Endothelial cell of umbilical vein (primary cell): Measurements from ENCODE around the gene SH3RF3. TPM values are rescaled to one million over a fixed set of nuclear protein-coding genes. Genes with fewer than 3 reads are reported as not detected.

Experiments used
- BruUV-seq: library from RNA; stranded (reverse); fragments of 400-500 nt; replicated peaks from 2 replicates; lab custom pipeline; 2021; lab: Mats Ljungman, UMichigan
- CTCF ChIA-PET: fragments of 300-600, 350-600 bp; sonication (Branson Sonifier 250); formaldehyde crosslinking; loops from one replicate; lab custom pipeline; 2021; ENCODE audit warnings: antibody characterized with exemption, inconsistent platforms; lab: Charles Lee
- POLR2A ChIA-PET: fragments of 300-600, 350-600 bp; sonication (Branson Sonifier 250); formaldehyde crosslinking; loops from one replicate; lab custom pipeline; 2021; ENCODE audit warnings: antibody characterized with exemption, inconsistent platforms; lab: Charles Lee
- DNase-seq: peaks from one replicate; pipeline ENCODE4 v3.0.0-alpha.2; 2011; ENCODE audit warnings: low read depth, low spot score
- FAIRE-seq: peaks from 2 replicates; lab custom pipeline; 2011; peaks lifted over from hg19 to GRCh38; lab: Jason Lieb, UNC
- H2AFZ ChIP-seq: 2 replicates; pipeline ENCODE4 v1.6.0; 2012; ENCODE audit warnings: low read depth, low read length, control low read depth, inconsistent platforms
- H3K27ac ChIP-seq: 2 replicates; pipeline ENCODE4 v1.5.1; 2011; ENCODE audit warnings: low read depth, mild to moderate bottlenecking, control low read depth, low read length, moderate library complexity; ENCODE audit not compliant: insufficient read depth
- H3K27me3 ChIP-seq, 2 experiments: 2 replicates each; pipeline versions ENCODE4 v1.6.0 to v1.6.1; 2011; ENCODE audit warnings: low read length in 2 of 2, mixed read lengths in 1 of 2; ENCODE audit not compliant: control insufficient read depth in 2 of 2, insufficient read depth in 2 of 2
- H3K36me3 ChIP-seq, 2 experiments: 2 replicates in 1 of 2; 3 replicates in 1 of 2; pipeline ENCODE4 v1.5.1; 2011; ENCODE audit warnings: low read length in 2 of 2, mild to moderate bottlenecking in 1 of 2, moderate library complexity in 1 of 2; ENCODE audit not compliant: control insufficient read depth in 2 of 2, insufficient read depth in 2 of 2; ENCODE audit errors: extremely low read depth in 1 of 2
- H3K4me1 ChIP-seq: 3 replicates; pipeline ENCODE4 v1.5.1; 2011; ENCODE audit warnings: mild to moderate bottlenecking, low read length; ENCODE audit not compliant: control insufficient read depth, insufficient read depth; ENCODE audit errors: extremely low read depth
- H3K4me2 ChIP-seq: 2 replicates; pipeline ENCODE4 v1.6.1; 2011; ENCODE audit warnings: low read length, control low read depth, mixed read lengths; ENCODE audit not compliant: insufficient read depth
- H3K4me3 ChIP-seq, 3 experiments: fragments of 200-600 bp in 1 of 3; sonication (generic), shearing (Covaris generic) in 1 of 3; replicated peaks in 1 of 3; 2 replicates each; pipeline ENCODE4 v1.5.1; 2011 to 2016; ENCODE audit warnings: control low read depth in 3 of 3, low read length in 3 of 3, mild to moderate bottlenecking in 2 of 3, inconsistent platforms in 1 of 3, low read depth in 1 of 3, moderate library complexity in 1 of 3; ENCODE audit not compliant: insufficient read depth in 1 of 3
- H3K79me2 ChIP-seq: 2 replicates; pipeline ENCODE4 v1.6.0; 2012; ENCODE audit warnings: low read length, inconsistent platforms; ENCODE audit not compliant: control insufficient read depth, insufficient read depth
- H3K9ac ChIP-seq: replicated peaks from 2 replicates; pipeline ENCODE3; 2011; ENCODE audit warnings: low read length, control low read depth; ENCODE audit not compliant: insufficient read depth; ENCODE audit errors: extremely low read depth
- H3K9me1 ChIP-seq: replicated peaks from 3 replicates; pipeline ENCODE4 v1.6.0; 2011; ENCODE audit warnings: mild to moderate bottlenecking, low read length; ENCODE audit not compliant: control insufficient read depth, insufficient read depth; ENCODE audit errors: extremely low read depth
- H3K9me3 ChIP-seq: replicated peaks from 2 replicates; pipeline ENCODE4 v1.5.1; 2012; ENCODE audit warnings: low read length, inconsistent platforms; ENCODE audit not compliant: control insufficient read depth, insufficient read depth
- H4K20me1 ChIP-seq: replicated peaks from 2 replicates; pipeline ENCODE3; 2011; ENCODE audit warnings: mild to moderate bottlenecking, low read length; ENCODE audit not compliant: control insufficient read depth, insufficient read depth; ENCODE audit errors: extremely low read depth
- EZH2 ChIP-seq: IDR thresholded peaks from 2 replicates; pipeline ENCODE4 v1.6.1; 2012; ENCODE audit warnings: borderline replicate concordance, low read depth, mild to moderate bottlenecking, moderate library complexity, low read length, inconsistent platforms; ENCODE audit not compliant: severe bottlenecking
- FOS ChIP-seq: IDR thresholded peaks from 2 replicates; pipeline ENCODE4 v1.6.1; 2011; ENCODE audit warnings: mild to moderate bottlenecking, low read length, moderate library complexity, borderline replicate concordance; ENCODE audit not compliant: insufficient read depth
- GATA2 ChIP-seq: IDR thresholded peaks from 2 replicates; pipeline ENCODE4 v1.7.0; 2011; ENCODE audit warnings: low read depth, mild to moderate bottlenecking, moderate library complexity, mixed read lengths, low read length; ENCODE audit not compliant: insufficient read length, insufficient read depth
- JUN ChIP-seq: IDR thresholded peaks from 2 replicates; pipeline ENCODE4 v1.6.1; 2011; ENCODE audit warnings: borderline replicate concordance, low read depth; ENCODE audit not compliant: insufficient read length, insufficient read depth
- MYC ChIP-seq: IDR thresholded peaks from one replicate; pipeline ENCODE4 v1.6.1; 2011; ENCODE audit warnings: mild to moderate bottlenecking, low read depth, low read length
- POLR2A ChIP-seq: IDR thresholded peaks from 2 replicates; pipeline ENCODE4 v1.6.1; 2012; ENCODE audit warnings: low read depth, mild to moderate bottlenecking, control low read depth, low read length
- POLR2AphosphoS5 ChIP-seq: IDR thresholded peaks from 2 replicates; pipeline ENCODE4 v1.6.1; 2012; ENCODE audit warnings: low read depth, mild to moderate bottlenecking, control low read depth, low read length, moderate library complexity; ENCODE audit not compliant: insufficient read depth
- dilution Hi-C: fragments of 300-500 bp; cut with MboI; formaldehyde crosslinking; loops from one replicate; pipeline ENCODE4 v1.15.0; 2019; ENCODE audit warnings: low sequenced_read_pairs; ENCODE audit not compliant: extremely low pct_ligation_motif_present
- intact Hi-C: fragments of 100-400 bp; cut with micrococcal nuclease; formaldehyde crosslinking; loops from one replicate; pipeline ENCODE4 v1.10.0; 2022
- polyA plus RNA-seq, 4 experiments: library from polyadenylated mRNA; depleted of rRNA in 3 of 4; stranded (reverse) in 3 of 4; unstranded in 1 of 4; fragments of >200 nt; gene quantifications; 2 replicates each; pipeline versions ENCODE4 v1.2.1 to v1.2.3, GENCODE V29; 2011 to 2012; ENCODE audit warnings: missing spikeins in 1 of 4
- total RNA-seq: library from RNA; stranded (reverse); gene quantifications from 2 replicates; pipeline ENCODE4 v1.2.3, GENCODE V29; 2021
- TF ChIP-seq, protein P1 (sequence below): IDR thresholded peaks from 2 replicates; pipeline ENCODE4 v1.6.1; 2011; ENCODE audit not compliant: insufficient read depth, insufficient read length
- TF ChIP-seq, protein P2 (sequence below), 2 donors: IDR thresholded peaks; 1 replicate in 1 of 2; 2 replicates in 1 of 2; pipeline ENCODE4 v1.5.1; 2011; ENCODE audit warnings: low read length in 2 of 2, mild to moderate bottlenecking in 2 of 2, moderate library complexity in 2 of 2, control low read depth in 1 of 2, inconsistent platforms in 1 of 2, low read depth in 1 of 2; ENCODE audit not compliant: insufficient read depth in 1 of 2; ENCODE audit errors: extremely low read depth in 1 of 2

SH3RF3 gene
- total and polyA plus RNA-seq, 2 donors (not counting 3 experiments of a cell fraction or from before 2014, with no cell fraction given) = 3.8 to 14.7 TPM

DNA sequence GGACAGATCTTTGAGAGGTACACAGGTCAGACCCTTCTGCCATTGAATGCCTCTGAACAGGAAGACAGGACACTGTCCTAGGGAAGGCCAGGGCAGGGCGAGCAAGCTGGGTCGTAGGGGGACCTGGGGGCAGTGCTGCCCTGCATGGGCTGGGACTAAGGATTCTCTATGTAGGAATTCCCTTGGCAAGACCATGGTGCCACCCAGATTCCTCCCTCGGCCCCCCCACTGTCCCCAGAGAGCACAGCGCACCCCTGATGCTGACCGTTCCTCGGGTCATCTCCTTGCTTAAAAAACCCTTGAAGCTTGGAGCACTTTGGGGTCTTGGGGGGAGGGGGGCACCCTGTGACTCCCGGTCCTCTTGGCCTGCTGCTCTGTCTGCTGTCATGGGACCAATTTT is 289.7 kb downstream of the SH3RF3 start:
- ChIA-PET CTCF (interaction anchor here (1.3 to 2.1 kb wide), 4 partner anchors 11 to 234 kb away, joined by 3 to 7 read pairs (median 4); no protein-coding TSS in a partner anchor), POLR2A (no interaction called here)
- no peak overlapping the region for H2AFZ ChIP-seq
- H3K27ac ChIP-seq = no peak overlapping the region
- TF ChIP-seq POLR2A (no peak), EZH2 (no peak), FOS (no peak), GATA2 (no peak), JUN (no peak), MYC (no peak), POLR2AphosphoS5 (no peak)
- TF ChIP-seq, protein P1, sequence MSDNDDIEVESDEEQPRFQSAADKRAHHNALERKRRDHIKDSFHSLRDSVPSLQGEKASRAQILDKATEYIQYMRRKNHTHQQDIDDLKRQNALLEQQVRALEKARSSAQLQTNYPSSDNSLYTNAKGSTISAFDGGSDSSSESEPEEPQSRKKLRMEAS = no peak
- TF ChIP-seq, protein P2, sequence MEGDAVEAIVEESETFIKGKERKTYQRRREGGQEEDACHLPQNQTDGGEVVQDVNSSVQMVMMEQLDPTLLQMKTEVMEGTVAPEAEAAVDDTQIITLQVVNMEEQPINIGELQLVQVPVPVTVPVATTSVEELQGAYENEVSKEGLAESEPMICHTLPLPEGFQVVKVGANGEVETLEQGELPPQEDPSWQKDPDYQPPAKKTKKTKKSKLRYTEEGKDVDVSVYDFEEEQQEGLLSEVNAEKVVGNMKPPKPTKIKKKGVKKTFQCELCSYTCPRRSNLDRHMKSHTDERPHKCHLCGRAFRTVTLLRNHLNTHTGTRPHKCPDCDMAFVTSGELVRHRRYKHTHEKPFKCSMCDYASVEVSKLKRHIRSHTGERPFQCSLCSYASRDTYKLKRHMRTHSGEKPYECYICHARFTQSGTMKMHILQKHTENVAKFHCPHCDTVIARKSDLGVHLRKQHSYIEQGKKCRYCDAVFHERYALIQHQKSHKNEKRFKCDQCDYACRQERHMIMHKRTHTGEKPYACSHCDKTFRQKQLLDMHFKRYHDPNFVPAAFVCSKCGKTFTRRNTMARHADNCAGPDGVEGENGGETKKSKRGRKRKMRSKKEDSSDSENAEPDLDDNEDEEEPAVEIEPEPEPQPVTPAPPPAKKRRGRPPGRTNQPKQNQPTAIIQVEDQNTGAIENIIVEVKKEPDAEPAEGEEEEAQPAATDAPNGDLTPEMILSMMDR (IDR thresholded peaks at IDR 0.05; ENCODE audit: extremely low read depth in 1 of 2, insufficient read depth in 1 of 2, low read depth in 1 of 2, low read length in 2 of 2) = no peak
- no peaks in the 10 kb centered on the region for H3K36me3 ChIP-seq
- no peak overlapping the region for H3K9ac ChIP-seq
- dilution Hi-C loops (no loop called here), intact Hi-C loops (no loop called here)
- no peak overlapping the region for H3K4me3 ChIP-seq
- BruUV-seq = no TSS peak
- no peak for FAIRE-seq
- DNase-seq = no peak
- no peak overlapping the region for H3K4me2 ChIP-seq
- H3K9me1 ChIP-seq = no peaks in the 10 kb centered on the region
- H3K79me2 ChIP-seq = no peaks in the 10 kb centered on the region
- H3K9me3 ChIP-seq = no peaks in the 10 kb centered on the region
- H3K4me1 ChIP-seq = peaks cover 3% of the 10 kb centered on the region
- H4K20me1 ChIP-seq = no peaks in the 10 kb centered on the region
- H3K27me3 ChIP-seq = no peaks in the 10 kb centered on the region
